Left forelimb (tissue), 1 donor: ENCODE measurements around the gene MVB12B.

Experiments
- DNase-seq: peaks from one replicate; pipeline ENCODE4 v3.0.0-alpha.2; 2018; ENCODE audit warnings: low spot score

The MVB12B gene

DNA sequence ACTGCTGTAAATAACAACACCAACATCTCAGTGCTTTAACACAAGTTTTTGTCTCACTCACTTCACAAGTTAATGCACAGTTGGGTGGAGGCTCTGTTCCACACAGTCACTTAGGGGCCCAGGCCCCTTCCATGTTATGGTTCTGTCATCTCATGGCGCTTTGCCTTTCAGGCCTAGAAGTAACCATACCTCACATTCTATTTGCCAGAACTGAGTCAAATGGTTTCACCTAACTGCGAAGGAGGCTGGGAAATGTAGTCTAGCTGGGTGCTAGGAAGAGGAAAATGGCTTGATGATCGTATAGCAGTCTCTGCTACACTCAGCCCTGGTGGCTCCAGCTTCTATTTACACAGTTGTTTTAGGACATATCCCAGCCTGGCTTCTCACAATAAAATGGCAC lies 23.1 kb upstream of the MVB12B start:
- no peak for DNase-seq

- DNase-seq = no peak
Measured at GRCh38 chr9:126304207-126304970, 22.2 kb upstream of the MVB12B start.

GRCh38 chr9:126304971-126305320 lies 21.7 kb upstream of the MVB12B start:
- no peak for DNase-seq

- no peak for DNase-seq
Measured at GRCh38 chr9:126306071-126306647, 20.5 kb upstream of the MVB12B start.

- DNase-seq = no peak
Measured at GRCh38 chr9:126307322-126308061, 19.1 kb upstream of the MVB12B start.

- DNase-seq = no peak
Measured at GRCh38 chr9:126309427-126310189, 17.0 kb upstream of the MVB12B start.

- no peak for DNase-seq
Measured at GRCh38 chr9:126312584-126313551, 13.8 kb upstream of the MVB12B start.

GRCh38 chr9:126316085-126316655 lies 10.5 kb upstream of the MVB12B start:
- no peak for DNase-seq

GRCh38 chr9:126317513-126317912 lies 9.1 kb upstream of the MVB12B start:
- no peak for DNase-seq

GRCh38 chr9:126318858-126319257 lies 7.8 kb upstream of the MVB12B start:
- no peak for DNase-seq

- no peak for DNase-seq
Measured at GRCh38 chr9:126319671-126320070, 7.0 kb upstream of the MVB12B start.

- no peak for DNase-seq
Measured at GRCh38 chr9:126320158-126320922, 6.3 kb upstream of the MVB12B start.

DNA sequence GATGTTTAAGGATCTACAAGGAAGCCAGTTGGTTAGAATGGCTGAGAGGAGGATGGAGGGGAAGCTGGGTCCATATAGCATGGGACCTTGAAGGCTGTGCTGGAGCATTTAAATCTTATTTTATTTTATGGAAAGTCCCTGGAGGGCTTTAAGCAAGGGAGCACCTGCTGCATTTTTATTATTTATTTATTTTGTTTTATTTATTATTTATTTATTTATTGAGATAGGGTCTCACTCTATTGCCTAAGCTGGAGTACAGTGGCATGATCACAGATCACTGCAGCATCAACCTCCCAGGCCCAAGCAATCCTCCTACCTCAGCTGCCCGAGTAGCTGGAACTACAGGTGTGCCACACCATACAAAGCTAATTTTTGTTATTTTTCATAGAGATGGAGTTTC lies 4.9 kb upstream of the MVB12B start:
- DNase-seq = no peak

- DNase-seq = no peak
Measured at GRCh38 chr9:126325821-126326220, 808 bp upstream of the MVB12B start.

GRCh38 chr9:126327006-126327713 lies 531 bp downstream of the MVB12B start:
- no peak for DNase-seq

DNA sequence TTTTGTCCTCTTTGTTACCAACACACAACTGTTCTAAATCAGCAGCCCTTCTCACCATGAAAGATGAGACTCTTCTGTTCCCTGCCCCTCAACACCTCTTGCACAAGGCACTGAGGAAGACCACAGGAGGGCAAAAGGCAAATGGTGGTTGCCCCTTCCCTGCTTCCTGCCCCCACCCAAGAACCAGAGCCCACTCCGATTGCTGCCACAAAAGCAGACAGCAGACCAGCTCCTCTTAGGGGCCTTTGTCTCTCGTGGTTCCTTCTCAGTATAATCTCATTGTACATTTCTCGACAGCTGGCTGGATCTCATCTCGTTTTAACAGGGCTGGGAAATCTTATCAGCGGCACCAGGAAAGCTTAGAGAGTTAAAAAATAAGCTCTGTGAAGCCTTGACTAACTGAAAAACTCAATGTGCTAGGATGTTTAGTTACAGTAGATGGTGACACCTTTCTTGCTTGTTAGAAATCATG lies 1.1 kb downstream of the MVB12B start:
- no peak for DNase-seq

GRCh38 chr9:126328407-126328806 lies 1.8 kb downstream of the MVB12B start:
- DNase-seq = no peak

GRCh38 chr9:126329476-126330275 lies 3.0 kb downstream of the MVB12B start:
- no peak for DNase-seq

- DNase-seq = no peak
Measured at GRCh38 chr9:126330536-126330935, 3.9 kb downstream of the MVB12B start.
